K562 (cell line): Measurements from ENCODE around the gene DNAJB12. TPM values are rescaled to one million over a fixed set of nuclear protein-coding genes. Genes with fewer than 3 reads are reported as not detected.

Source experiments
- FOXJ3 ChIP-seq: sonication (generic); formaldehyde crosslinking; IDR thresholded peaks from 2 replicates; pipeline ENCODE4 v1.4.0; 2020; ENCODE audit warnings: mild to moderate bottlenecking, missing genetic modification reagents
- GATAD2B ChIP-seq: fragments of 450-650 bp; IDR thresholded peaks from 2 replicates; pipeline ENCODE4 v1.6.1; 2017; ENCODE audit warnings: mild to moderate bottlenecking, borderline replicate concordance
- HINFP ChIP-seq: fragments of 450-650 bp; conservative IDR thresholded peaks from 2 replicates; pipeline ENCODE4 v1.6.1; 2016; ENCODE audit warnings: missing genetic modification characterization, low read depth, mild to moderate bottlenecking, control low read depth, missing compliant biosample characterization
- HOXB6 ChIP-seq: fragments of 250-450 bp; sonication (Bioruptor Pico); IDR thresholded peaks from 2 replicates; pipeline ENCODE4 v1.5.1; 2022; ENCODE audit warnings: mild to moderate bottlenecking, borderline replicate concordance
- KDM4B ChIP-seq, 2 experiments: fragments of 450-650 bp in 1 of 2; sonication (generic) in 1 of 2; IDR thresholded peaks; 2 replicates each; pipeline ENCODE4 v1.6.1; 2016 to 2017; ENCODE audit warnings: borderline replicate concordance in 2 of 2, antibody characterized with exemption in 1 of 2, low read depth in 1 of 2, mild to moderate bottlenecking in 1 of 2
- NCOA1 ChIP-seq: fragments of 450-650 bp; IDR thresholded peaks from 2 replicates; pipeline ENCODE4 v1.6.1; 2016; ENCODE audit warnings: low read depth
- NONO ChIP-seq, 2 experiments: fragments of 200-400 bp in 1 of 2; fragments of 450-650 bp in 1 of 2; formaldehyde crosslinking in 1 of 2; IDR thresholded peaks; 2 replicates each; pipeline ENCODE4 v1.6.1; 2017; ENCODE audit warnings: low read depth in 2 of 2, mild to moderate bottlenecking in 2 of 2, moderate library complexity in 2 of 2, low read length in 1 of 2
- NR4A1 ChIP-seq, 2 experiments: fragments of 250-450 bp in 1 of 2; fragments of 450-650 bp in 1 of 2; sonication (Bioruptor Pico) in 1 of 2; IDR thresholded peaks; 2 replicates each; pipeline versions ENCODE4 v1.4.0 to v1.6.1; 2016 to 2020; ENCODE audit warnings: mild to moderate bottlenecking in 2 of 2, missing compliant biosample characterization in 1 of 2, missing genetic modification characterization in 1 of 2, moderate library complexity in 1 of 2
- PKNOX1 ChIP-seq: fragments of 450-650 bp; IDR thresholded peaks from 2 replicates; pipeline ENCODE4 v1.6.1; 2016
- RAD21 ChIP-seq, 2 experiments: fragments of 250-450 bp in 1 of 2; fragments of 450-650 bp in 1 of 2; sonication (Bioruptor Pico) in 1 of 2; formaldehyde crosslinking in 1 of 2; IDR thresholded peaks in 1 of 2; conservative IDR thresholded peaks in 1 of 2; 2 replicates each; pipeline versions ENCODE4 v1.4.0 to v1.8.0; 2020 to 2022; ENCODE audit warnings: mild to moderate bottlenecking in 2 of 2, moderate library complexity in 1 of 2
- RNF219 ChIP-seq: fragments of 250-450 bp; sonication (Bioruptor Pico); IDR thresholded peaks from 2 replicates; pipeline ENCODE4 v1.5.0; 2022; ENCODE audit warnings: mild to moderate bottlenecking
- SP1 ChIP-seq: sonication (generic); formaldehyde crosslinking; IDR thresholded peaks from 2 replicates; pipeline ENCODE4 v1.8.1; 2022; ENCODE audit warnings: mild to moderate bottlenecking, missing genetic modification reagents
- TFE3 ChIP-seq: fragments of 450-650 bp; formaldehyde crosslinking; IDR thresholded peaks from 2 replicates; pipeline ENCODE4 v1.4.0; 2020; ENCODE audit warnings: mild to moderate bottlenecking, mixed read lengths
- ZBTB49 ChIP-seq: sonication (generic); formaldehyde crosslinking; IDR thresholded peaks from 2 replicates; pipeline ENCODE4 v1.8.0; 2022; ENCODE audit warnings: missing genetic modification reagents, mild to moderate bottlenecking, borderline replicate concordance
- ZBTB8A ChIP-seq: fragments of 450-650 bp; IDR thresholded peaks from 2 replicates; pipeline ENCODE4 v1.6.1; 2018; ENCODE audit warnings: mild to moderate bottlenecking, moderate library complexity; ENCODE audit not compliant: partially characterized antibody
- ZC3H8 ChIP-seq: fragments of 450-650 bp; IDR thresholded peaks from 2 replicates; pipeline ENCODE4 v1.6.1; 2017
- ZNF431 ChIP-seq: sonication (generic); formaldehyde crosslinking; IDR thresholded peaks from 2 replicates; pipeline ENCODE4 v1.8.0; 2022; ENCODE audit warnings: mild to moderate bottlenecking, missing genetic modification reagents
- polyA plus RNA-seq, 8 experiments: library from polyadenylated mRNA; depleted of rRNA in 4 of 8; stranded (reverse) in 5 of 8; unstranded in 3 of 8; fragments of >200 nt; fragmentation: Nextera tagmentation in 2 of 8; fragmentation: Illumina TruSeq in 1 of 8; extraction: Ambion mirVana in 2 of 8; extraction: Trizol in 1 of 8; gene quantifications; 2 replicates each; pipeline versions ENCODE4 v1.2.1 to v1.2.3, GENCODE V29; 2011 to 2014; ENCODE audit warnings: inconsistent platforms in 1 of 8, missing spikeins in 1 of 8
- total RNA-seq, 7 experiments: library from RNA; depleted of rRNA in 6 of 7; stranded (reverse); fragments of >200 nt in 6 of 7; fragmentation: Illumina TruSeq in 2 of 7; extraction: Trizol in 2 of 7; gene quantifications; 2 replicates each; pipeline versions ENCODE4 v1.2.1 to v1.2.3, GENCODE V29; 2011 to 2021; ENCODE audit warnings: low replicate concordance in 1 of 7

Gene DNAJB12
- total and polyA plus RNA-seq, 9 of the 15 experiments (the other 6 are each of a cell fraction or from before 2014, with no cell fraction given), result 3.5 to 31.5 (median 20.3) TPM

- no peak for TF ChIP-seq FOXJ3
- peak in 1 of 2 experiments; percentile 92; a peak in 1 of 4 replicates for TF ChIP-seq KDM4B (IDR thresholded peaks at IDR 0.05; ENCODE audit: borderline replicate concordance in 2 of 2, low read depth in 1 of 2)
- TF ChIP-seq RNF219 (CRISPR knock-in tag), result no peak
- TF ChIP-seq PKNOX1, result peak; percentile 95
- peak; percentile 98 for TF ChIP-seq NCOA1
- TF ChIP-seq TFE3 (CRISPR knock-in tag), result no peak
- TF ChIP-seq ZC3H8, result no peak
- 0 out of 2 replicates have a peak, but pooled peaks have one; percentile 70 for TF ChIP-seq NR4A1 (CRISPR knock-in tag; IDR thresholded peaks at IDR 0.05)
- peak; percentile 93 for TF ChIP-seq NR4A1 (tag; IDR thresholded peaks at IDR 0.05)
- no peak for TF ChIP-seq ZBTB8A
- TF ChIP-seq ZBTB49, result no peak
- no peak for TF ChIP-seq ZNF431 (CRISPR knock-in tag)
- TF ChIP-seq RAD21 (CRISPR knock-in tag; conservative IDR thresholded peaks at IDR 0.05 in 1 of 2, IDR thresholded peaks at IDR 0.05 in 1 of 2), result peak; percentile 68 to 73
- TF ChIP-seq HINFP, result peak; percentile 51; the same call in 1 of the 2 replicates
- TF ChIP-seq GATAD2B, result 0 out of 2 replicates have a peak, but pooled peaks have one; percentile 56
- 0 out of 2 replicates have a peak, but pooled peaks have one; percentile 68 for TF ChIP-seq HOXB6 (CRISPR knock-in tag)
- TF ChIP-seq SP1 (CRISPR knock-in tag), result peak; percentile 86
- 0 out of 4 replicates have a peak, but pooled peaks of 1 of the 2 experiments have one; percentile 76 for TF ChIP-seq NONO (IDR thresholded peaks at IDR 0.05; ENCODE audit: low read depth in 2 of 2, low read length in 1 of 2)
Measured at GRCh38 chr10:72320676-72321247, 34.0 kb downstream of the DNAJB12 start (continued).
